Measurements from ENCODE around the gene PPP1R13L. TPM values are rescaled to one million over a fixed set of nuclear protein-coding genes. Genes with fewer than 3 reads are reported as not detected.

Gene PPP1R13L
- total and polyA plus RNA-seq, 2 donors (not counting 1 experiment from before 2014, with no cell fraction given): 7.4 to 9.2 TPM

GRCh38 chr19:45403272-45403671 is 1.6 kb downstream of the PPP1R13L start:
- POLR2A ChIA-PET: interaction anchor here (1.1 to 1.3 kb wide), 2 partner anchors 66 to 181 kb away, joined by 3 to 5 read pairs; no protein-coding TSS in a partner anchor
- H3K27me3 ChIP-seq (replicated peaks in 1 of 4; ENCODE audit: control extremely low read depth in 1 of 4, control insufficient read depth in 3 of 4, insufficient read depth in 4 of 4, low read length in 3 of 4): peaks cover 0 to 45% (median 24%) of the 10 kb centered on the region in 4 experiments
- CTCF ChIA-PET: interaction anchor here (0.6 to 4.9 kb wide), 11 partner anchors 11 to 591 kb away, joined by 3 to 66 read pairs (median 6); no protein-coding TSS in a partner anchor
- no peak for DNase-seq
- H3K4me1 ChIP-seq (ENCODE audit: control insufficient read depth in 2 of 2, insufficient read depth in 2 of 2, low read length in 2 of 2): peaks cover 41 to 46% of the 10 kb centered on the region in 2 donors
- no peak for TF ChIP-seq CTCF (IDR thresholded peaks at IDR 0.05)
- TF ChIP-seq EZH2 (IDR thresholded peaks at IDR 0.05; ENCODE audit: borderline replicate concordance, insufficient read depth, low read depth, low read length, poor library complexity, severe bottlenecking): no peak
- peaks cover 44% of the 10 kb centered on the region for H3K4me1 Mint-ChIP-seq
- H2AFZ ChIP-seq (ENCODE audit: insufficient read depth, low read depth, low read length, poor library complexity, severe bottlenecking): no peak overlapping the region
- H3K4me2 ChIP-seq (replicated peaks; ENCODE audit: low read depth, low read length, poor library complexity, severe bottlenecking): no peak overlapping the region
- no peaks in the 10 kb centered on the region for H3K9me3 Mint-ChIP-seq (ENCODE audit: insufficient read depth)
- no peak overlapping the region for H3K4me3 Mint-ChIP-seq
- no peak overlapping the region for H3K9ac ChIP-seq (ENCODE audit: low read length)
- no peak for ATAC-seq (ENCODE audit: low read depth)
- H3K27me3 Mint-ChIP-seq: peaks cover 26% of the 10 kb centered on the region
- H3K9me3 ChIP-seq (ENCODE audit: control extremely low read depth in 1 of 3, control insufficient read depth in 2 of 3, insufficient read depth in 1 of 3, low read length in 2 of 3): peaks cover 0 to 12% (median 0%) of the 10 kb centered on the region in 3 donors
- no peak overlapping the region for H3K4me3 ChIP-seq (ENCODE audit: control extremely low read depth in 1 of 5, extremely low read depth in 1 of 5, insufficient read depth in 1 of 5, low read depth in 2 of 5, low read length in 4 of 5)
- 95% methylated on average over 4 of the region's 4 CpGs for WGBS (ENCODE audit: insufficient coverage)
- no peak overlapping the region for H3K27ac Mint-ChIP-seq
- peaks cover 31% of the 10 kb centered on the region for H3K79me2 ChIP-seq (ENCODE audit: control insufficient read depth, insufficient read depth, low read length)
- peaks cover 28% of the 10 kb centered on the region for H4K20me1 ChIP-seq (ENCODE audit: control insufficient read depth, insufficient read depth, low read length, poor library complexity, severe bottlenecking)
- H3K36me3 ChIP-seq (replicated peaks in 1 of 2; ENCODE audit: control extremely low read depth in 1 of 2, control insufficient read depth in 1 of 2, extremely low read depth in 1 of 2, insufficient read depth in 2 of 2, low read length in 1 of 2): no peaks in the 10 kb centered on the region
- intact Hi-C loops (cut with micrococcal nuclease): loop anchor here (10.0 kb wide), 1 partner anchor 592 kb away; the partner anchor contains the start of gene CCDC61
- no peak overlapping the region for H3K27ac ChIP-seq (ENCODE audit: low read length in 2 of 2)

All from B cell (primary cell).